HG03066 (cell line): ENCODE results near the gene CCR5AS.

ENCODE experiments used
- ATAC-seq: cut with Tn5 transposase; IDR thresholded peaks from one replicate; pipeline ENCODE4 v1.9.1; 2021; ENCODE audit warnings: low read depth; ENCODE audit not compliant: unreplicated experiment

Gene CCR5AS

DNA sequence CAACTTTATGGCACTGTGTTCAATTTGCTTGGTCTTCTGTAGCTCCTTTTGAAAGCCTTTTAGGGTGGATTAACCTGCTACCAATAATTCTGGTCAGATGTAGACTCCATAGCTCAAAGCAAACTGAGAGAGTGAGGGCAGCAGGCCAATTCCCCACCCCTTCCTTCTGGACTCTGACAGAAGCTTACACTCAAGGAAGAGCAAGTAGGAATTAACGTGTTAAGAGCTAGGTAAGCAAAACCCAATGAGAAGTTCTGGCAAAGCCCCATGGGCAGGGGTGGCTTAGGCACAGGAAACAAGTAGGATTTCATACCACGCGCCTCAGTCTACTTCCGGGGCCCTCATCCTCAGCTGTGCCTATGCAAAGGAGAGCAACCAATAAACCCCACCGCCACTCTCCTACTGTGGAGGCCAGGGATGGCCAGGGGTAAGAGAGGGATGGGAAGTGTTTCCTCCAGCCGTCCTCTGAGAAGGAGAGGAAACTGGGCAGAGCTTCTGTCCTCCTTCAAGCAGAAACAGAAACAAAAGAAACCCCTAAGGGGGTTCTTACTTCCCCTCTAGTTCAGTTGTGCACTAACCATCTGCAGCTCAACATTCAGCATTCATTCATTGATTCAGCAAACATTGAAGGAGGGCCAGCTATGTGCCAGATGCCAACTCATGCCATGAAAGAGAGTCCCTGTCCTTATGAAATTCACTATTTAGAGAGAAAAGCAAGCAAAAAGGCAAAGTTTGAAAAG lies 23.5 kb downstream of the CCR5AS start:
- no peak for ATAC-seq

- no peak for ATAC-seq
Measured at GRCh38 chr3:46381625-46382024, 25.2 kb downstream of the CCR5AS start.

GRCh38 chr3:46380471-46381221 lies 26.2 kb downstream of the CCR5AS start:
- ATAC-seq: no peak

- no peak for ATAC-seq
Measured at GRCh38 chr3:46378426-46378942, 28.4 kb downstream of the CCR5AS start.

DNA sequence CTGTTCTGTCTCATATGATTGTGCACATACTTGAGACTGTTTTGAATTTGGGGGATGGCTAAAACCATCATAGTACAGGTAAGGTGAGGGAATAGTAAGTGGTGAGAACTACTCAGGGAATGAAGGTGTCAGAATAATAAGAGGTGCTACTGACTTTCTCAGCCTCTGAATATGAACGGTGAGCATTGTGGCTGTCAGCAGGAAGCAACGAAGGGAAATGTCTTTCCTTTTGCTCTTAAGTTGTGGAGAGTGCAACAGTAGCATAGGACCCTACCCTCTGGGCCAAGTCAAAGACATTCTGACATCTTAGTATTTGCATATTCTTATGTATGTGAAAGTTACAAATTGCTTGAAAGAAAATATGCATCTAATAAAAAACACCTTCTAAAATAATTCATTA lies 31.1 kb downstream of the CCR5AS start:
- ATAC-seq: no peak

GRCh38 chr3:46375218-46375617 lies 31.6 kb downstream of the CCR5AS start:
- no peak for ATAC-seq

DNA sequence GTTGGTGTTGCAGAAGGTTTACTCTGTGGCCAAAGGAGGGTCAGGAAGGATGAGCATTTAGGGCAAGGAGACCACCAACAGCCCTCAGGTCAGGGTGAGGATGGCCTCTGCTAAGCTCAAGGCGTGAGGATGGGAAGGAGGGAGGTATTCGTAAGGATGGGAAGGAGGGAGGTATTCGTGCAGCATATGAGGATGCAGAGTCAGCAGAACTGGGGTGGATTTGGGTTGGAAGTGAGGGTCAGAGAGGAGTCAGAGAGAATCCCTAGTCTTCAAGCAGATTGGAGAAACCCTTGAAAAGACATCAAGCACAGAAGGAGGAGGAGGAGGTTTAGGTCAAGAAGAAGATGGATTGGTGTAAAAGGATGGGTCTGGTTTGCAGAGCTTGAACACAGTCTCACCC lies 32.1 kb downstream of the CCR5AS start:
- ATAC-seq: no peak

DNA sequence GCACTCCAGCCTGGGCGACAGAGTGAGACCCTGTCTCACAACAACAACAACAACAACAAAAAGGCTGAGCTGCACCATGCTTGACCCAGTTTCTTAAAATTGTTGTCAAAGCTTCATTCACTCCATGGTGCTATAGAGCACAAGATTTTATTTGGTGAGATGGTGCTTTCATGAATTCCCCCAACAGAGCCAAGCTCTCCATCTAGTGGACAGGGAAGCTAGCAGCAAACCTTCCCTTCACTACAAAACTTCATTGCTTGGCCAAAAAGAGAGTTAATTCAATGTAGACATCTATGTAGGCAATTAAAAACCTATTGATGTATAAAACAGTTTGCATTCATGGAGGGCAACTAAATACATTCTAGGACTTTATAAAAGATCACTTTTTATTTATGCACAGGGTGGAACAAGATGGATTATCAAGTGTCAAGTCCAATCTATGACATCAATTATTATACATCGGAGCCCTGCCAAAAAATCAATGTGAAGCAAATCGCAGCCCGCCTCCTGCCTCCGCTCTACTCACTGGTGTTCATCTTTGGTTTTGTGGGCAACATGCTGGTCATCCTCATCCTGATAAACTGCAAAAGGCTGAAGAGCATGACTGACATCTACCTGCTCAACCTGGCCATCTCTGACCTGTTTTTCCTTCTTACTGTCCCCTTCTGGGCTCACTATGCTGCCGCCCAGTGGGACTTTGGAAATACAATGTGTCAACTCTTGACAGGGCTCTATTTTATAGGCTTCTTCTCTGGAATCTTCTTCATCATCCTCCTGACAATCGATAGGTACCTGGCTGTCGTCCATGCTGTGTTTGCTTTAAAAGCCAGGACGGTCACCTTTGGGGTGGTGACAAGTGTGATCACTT lies 34.1 kb downstream of the CCR5AS start:
- ATAC-seq: no peak

DNA sequence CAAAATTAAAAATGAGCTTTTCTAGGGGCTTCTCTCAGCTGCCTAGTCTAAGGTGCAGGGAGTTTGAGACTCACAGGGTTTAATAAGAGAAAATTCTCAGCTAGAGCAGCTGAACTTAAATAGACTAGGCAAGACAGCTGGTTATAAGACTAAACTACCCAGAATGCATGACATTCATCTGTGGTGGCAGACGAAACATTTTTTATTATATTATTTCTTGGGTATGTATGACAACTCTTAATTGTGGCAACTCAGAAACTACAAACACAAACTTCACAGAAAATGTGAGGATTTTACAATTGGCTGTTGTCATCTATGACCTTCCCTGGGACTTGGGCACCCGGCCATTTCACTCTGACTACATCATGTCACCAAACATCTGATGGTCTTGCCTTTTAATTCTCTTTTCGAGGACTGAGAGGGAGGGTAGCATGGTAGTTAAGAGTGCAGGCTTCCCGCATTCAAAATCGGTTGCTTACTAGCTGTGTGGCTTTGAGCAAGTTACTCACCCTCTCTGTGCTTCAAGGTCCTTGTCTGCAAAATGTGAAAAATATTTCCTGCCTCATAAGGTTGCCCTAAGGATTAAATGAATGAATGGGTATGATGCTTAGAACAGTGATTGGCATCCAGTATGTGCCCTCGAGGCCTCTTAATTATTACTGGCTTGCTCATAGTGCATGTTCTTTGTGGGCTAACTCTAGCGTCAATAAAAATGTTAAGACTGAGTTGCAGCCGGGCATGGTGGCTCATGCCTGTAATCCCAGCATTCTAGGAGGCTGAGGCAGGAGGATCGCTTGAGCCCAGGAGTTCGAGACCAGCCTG lies 35.1 kb downstream of the CCR5AS start:
- ATAC-seq: no peak

GRCh38 chr3:46370839-46371518 lies 35.9 kb downstream of the CCR5AS start, which contains the start of gene CCR5:
Gene CCR5 (plus strand): TSS chr3:46370946. CDS start chr3:46372903, 1,957 bp downstream.
- ATAC-seq: no peak

DNA sequence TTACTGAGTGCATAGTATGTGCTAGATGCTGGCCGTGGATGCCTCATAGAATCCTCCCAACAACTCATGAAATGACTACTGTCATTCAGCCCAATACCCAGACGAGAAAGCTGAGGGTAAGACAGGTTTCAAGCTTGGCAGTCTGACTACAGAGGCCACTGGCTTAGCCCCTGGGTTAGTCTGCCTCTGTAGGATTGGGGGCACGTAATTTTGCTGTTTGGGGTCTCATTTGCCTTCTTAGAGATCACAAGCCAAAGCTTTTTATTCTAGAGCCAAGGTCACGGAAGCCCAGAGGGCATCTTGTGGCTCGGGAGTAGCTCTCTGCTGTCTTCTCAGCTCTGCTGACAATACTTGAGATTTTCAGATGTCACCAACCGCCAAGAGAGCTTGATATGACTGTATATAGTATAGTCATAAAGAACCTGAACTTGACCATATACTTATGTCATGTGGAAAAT lies 37.2 kb downstream of the CCR5AS start:
- no peak for ATAC-seq

DNA sequence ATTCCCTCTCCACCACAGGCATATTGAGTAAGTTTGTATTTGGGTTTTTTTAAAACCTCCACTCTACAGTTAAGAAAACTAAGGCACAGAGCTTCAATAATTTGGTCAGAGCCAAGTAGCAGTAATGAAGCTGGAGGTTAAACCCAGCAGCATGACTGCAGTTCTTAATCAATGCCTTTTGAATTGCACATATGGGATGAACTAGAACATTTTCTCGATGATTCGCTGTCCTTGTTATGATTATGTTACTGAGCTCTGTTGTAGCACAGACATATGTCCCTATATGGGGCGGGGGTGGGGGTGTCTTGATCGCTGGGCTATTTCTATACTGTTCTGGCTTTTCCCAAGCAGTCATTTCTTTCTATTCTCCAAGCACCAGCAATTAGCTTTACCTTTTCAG lies 37.7 kb downstream of the CCR5AS start:
- no peak for ATAC-seq

GRCh38 chr3:46368569-46368968 lies 38.3 kb downstream of the CCR5AS start:
- ATAC-seq: no peak

- ATAC-seq: no peak
Measured at GRCh38 chr3:46367811-46368210, 39.1 kb downstream of the CCR5AS start.

DNA sequence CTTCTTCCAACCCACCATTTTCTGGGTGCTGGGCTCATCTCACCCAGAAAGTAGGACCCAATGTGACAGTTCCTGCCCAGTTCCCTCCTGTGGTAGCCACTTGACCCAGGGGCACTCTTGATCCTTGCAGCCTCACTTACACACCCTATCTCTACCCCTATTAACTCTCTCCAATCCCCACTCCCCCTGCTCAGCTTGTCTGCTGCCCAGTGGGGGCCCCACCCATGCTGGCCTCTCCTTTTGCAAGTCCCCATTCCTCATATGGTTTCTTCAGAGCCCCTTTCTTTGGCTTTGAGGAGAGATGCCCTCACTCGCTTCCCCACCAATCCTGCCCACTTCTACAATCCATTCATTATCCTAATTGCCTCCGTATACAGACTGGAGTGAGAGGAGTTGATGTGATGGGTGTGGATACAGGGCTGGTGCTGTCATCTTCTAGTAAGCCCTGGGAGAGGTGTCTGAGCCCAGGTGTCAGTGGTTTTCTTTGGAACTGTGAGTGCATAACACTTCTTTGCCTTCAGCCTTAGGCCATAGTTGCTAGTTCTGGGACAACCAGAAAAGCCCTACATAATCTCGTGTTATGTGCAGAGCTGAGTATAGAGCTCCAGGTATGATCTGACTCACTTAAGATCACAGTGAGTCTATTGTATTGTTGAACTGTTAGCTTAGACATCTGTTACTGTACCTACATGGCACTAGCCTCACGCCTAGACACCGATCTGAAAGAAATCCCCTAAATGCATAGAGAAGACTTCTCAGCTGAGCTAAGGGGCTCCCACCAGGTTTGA lies 40.9 kb downstream of the CCR5AS start:
- no peak for ATAC-seq

GRCh38 chr3:46365041-46365440 lies 41.8 kb downstream of the CCR5AS start:
- ATAC-seq: no peak

GRCh38 chr3:46361408-46362283 lies 45.2 kb downstream of the CCR5AS start:
- ATAC-seq: no peak

- ATAC-seq: no peak
Measured at GRCh38 chr3:46360907-46361306, 46.0 kb downstream of the CCR5AS start.
